HepG2 (cell line): ENCODE data around the gene PTPN18. TPM values are rescaled to one million over a fixed set of nuclear protein-coding genes. Genes with fewer than 3 reads are reported as not detected.

Experiments used
- FOXA3 ChIP-seq: IDR thresholded peaks from 2 replicates; pipeline ENCODE4 v1.6.1; 2016; ENCODE audit warnings: missing genetic modification reagents, missing compliant biosample characterization
- HIVEP1 ChIP-seq: sonication (generic); formaldehyde crosslinking; IDR thresholded peaks from 2 replicates; pipeline ENCODE4 v1.4.0; 2020; ENCODE audit warnings: mild to moderate bottlenecking, missing genetic modification reagents
- HMGA1 ChIP-seq: sonication (generic); formaldehyde crosslinking; conservative IDR thresholded peaks from 2 replicates; pipeline ENCODE4 v1.4.0; 2020; ENCODE audit warnings: missing genetic modification reagents
- KLF15 ChIP-seq: sonication (generic); formaldehyde crosslinking; IDR thresholded peaks from 2 replicates; pipeline ENCODE4 v1.8.1; 2023; ENCODE audit warnings: borderline replicate concordance, mild to moderate bottlenecking, inconsistent platforms, missing genetic modification reagents, mixed read lengths
- MXI1 ChIP-seq: IDR thresholded peaks from 3 replicates; pipeline ENCODE4 v1.6.1; 2012; ENCODE audit warnings: low read depth, low read length, inconsistent platforms, borderline replicate concordance
- PAF1 ChIP-seq: IDR thresholded peaks from 2 replicates; pipeline ENCODE4 v1.6.1; 2016; ENCODE audit warnings: missing genetic modification reagents, missing compliant biosample characterization
- RBAK ChIP-seq: sonication (generic); formaldehyde crosslinking; IDR thresholded peaks from 2 replicates; pipeline ENCODE4 v1.5.1; 2020; ENCODE audit warnings: mild to moderate bottlenecking, missing genetic modification reagents
- XRCC5 ChIP-seq: fragments of 200-400 bp; formaldehyde crosslinking; optimal IDR thresholded peaks from 2 replicates; pipeline ENCODE3; 2017; ENCODE audit warnings: mild to moderate bottlenecking, low read length
- ZBTB20 ChIP-seq: sonication (generic); formaldehyde crosslinking; IDR thresholded peaks from 2 replicates; pipeline ENCODE4 v1.8.1; 2023; ENCODE audit warnings: missing genetic modification reagents, low read depth, mild to moderate bottlenecking, borderline replicate concordance
- ZNF746 ChIP-seq: sonication (generic); formaldehyde crosslinking; IDR thresholded peaks from 2 replicates; pipeline ENCODE4 v1.8.0; 2022; ENCODE audit warnings: mild to moderate bottlenecking, missing genetic modification reagents
- ZSCAN29 ChIP-seq: sonication (generic); formaldehyde crosslinking; conservative IDR thresholded peaks from 2 replicates; pipeline ENCODE4 v1.4.0; 2020; ENCODE audit warnings: mild to moderate bottlenecking, missing genetic modification reagents
- ZZZ3 ChIP-seq: sonication (generic); formaldehyde crosslinking; IDR thresholded peaks from 2 replicates; pipeline ENCODE4 v1.4.0; 2020; ENCODE audit warnings: missing genetic modification reagents, mild to moderate bottlenecking, borderline replicate concordance
- polyA plus RNA-seq, 8 experiments: library from polyadenylated mRNA; depleted of rRNA in 3 of 8; stranded (reverse) in 7 of 8; unstranded in 1 of 8; fragments of >200 nt; fragmentation: Illumina TruSeq in 4 of 8; extraction: Trizol in 4 of 8; gene quantifications; 2 replicates each; pipeline versions ENCODE4 v1.2.1 to v1.2.3, GENCODE V29; 2011 to 2016; ENCODE audit warnings: low read depth in 4 of 8, missing spikeins in 1 of 8, mixed read lengths in 1 of 8; ENCODE audit not compliant: insufficient read depth in 1 of 8
- total RNA-seq, 5 experiments: library from RNA; depleted of rRNA; stranded (reverse); fragments of >200 nt; fragmentation: Illumina TruSeq; extraction: Trizol; gene quantifications; 2 replicates each; pipeline ENCODE4 v1.2.3, GENCODE V29; 2016; ENCODE audit warnings: low read depth in 1 of 5
- TF ChIP-seq, protein P1 (sequence below): IDR thresholded peaks from 2 replicates; pipeline ENCODE4 v1.6.1; 2018; ENCODE audit warnings: missing genetic modification reagents, mild to moderate bottlenecking, missing compliant biosample characterization
- TF ChIP-seq, protein P2 (sequence below): sonication (generic); formaldehyde crosslinking; IDR thresholded peaks from 2 replicates; pipeline ENCODE4 v1.4.0; 2020; ENCODE audit warnings: missing genetic modification reagents
- TF ChIP-seq, protein P3 (sequence below): IDR thresholded peaks from 2 replicates; pipeline ENCODE4 v1.6.1; 2016; ENCODE audit warnings: low read depth, control low read depth
- TF ChIP-seq, protein P4 (sequence below): IDR thresholded peaks from 2 replicates; pipeline ENCODE4 v1.6.1; 2016; ENCODE audit warnings: missing compliant biosample characterization, missing genetic modification reagents, borderline replicate concordance
- TF ChIP-seq, protein P5 (sequence below): IDR thresholded peaks from 2 replicates; pipeline ENCODE4 v1.6.1; 2016; ENCODE audit warnings: low read depth
- TF ChIP-seq, protein P6 (sequence below): sonication (generic); formaldehyde crosslinking; IDR thresholded peaks from 2 replicates; pipeline ENCODE4 v1.4.0; 2020; ENCODE audit warnings: missing genetic modification reagents

PTPN18 gene
- total and polyA plus RNA-seq, 2 of the 13 experiments (the other 11 are each of a cell fraction or from before 2014, with no cell fraction given), result 14.8 to 39.6 TPM

DNA sequence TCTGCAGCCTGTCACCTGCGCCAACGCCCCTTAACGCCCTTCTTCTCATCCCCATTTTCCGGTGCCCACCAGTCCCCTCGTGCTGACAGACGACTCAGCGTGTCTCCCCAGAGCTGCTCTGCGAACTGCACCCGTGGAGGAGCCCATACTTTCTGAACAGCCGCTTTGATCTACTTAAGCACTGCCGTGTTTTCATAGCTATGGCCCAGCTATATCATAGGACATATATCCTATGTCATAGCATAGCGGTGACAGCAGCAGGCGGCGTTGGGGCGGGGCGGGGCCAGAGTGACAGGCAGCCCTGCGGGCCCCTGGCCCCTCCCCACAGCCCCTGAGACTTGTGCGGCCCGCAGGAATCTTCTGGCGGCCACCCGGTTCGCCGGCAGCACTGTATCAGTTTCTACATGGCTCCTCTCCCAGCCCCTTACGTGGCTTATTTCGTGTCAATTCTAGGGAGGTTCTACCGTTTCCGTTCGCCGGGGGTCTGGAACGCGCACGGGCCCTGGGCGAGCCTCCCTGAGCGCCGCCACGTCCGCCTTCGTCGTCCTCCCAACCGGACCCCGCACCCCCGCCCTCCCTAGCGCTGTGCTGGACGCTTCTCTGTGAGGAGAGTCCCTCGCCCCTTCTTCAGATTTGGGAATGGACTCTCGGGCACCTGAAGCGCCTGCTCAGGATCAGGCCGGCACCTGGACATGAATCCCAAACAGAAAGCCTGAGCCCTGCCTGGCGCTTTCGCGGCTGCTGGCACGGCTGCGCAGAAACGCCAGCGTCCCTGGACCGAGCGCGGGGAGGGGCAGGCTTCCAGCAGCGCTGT lies 35.4 kb downstream of the PTPN18 start (continued):
- TF ChIP-seq MXI1 (peak; percentile 7; the same call in 1 of the 3 replicates), KLF15 (CRISPR knock-in tag) (0 out of 2 replicates have a peak, but pooled peaks have one; percentile 34), ZZZ3 (CRISPR knock-in tag) (peak; percentile 79; the same call in 1 of the 2 replicates), FOXA3 (CRISPR knock-in tag) (no peak), HMGA1 (no peak), RBAK (no peak), ZNF746 (CRISPR knock-in tag) (no peak), ZSCAN29 (CRISPR knock-in tag) (no peak; the same call in 1 of the 2 replicates), HIVEP1 (CRISPR knock-in tag) (no peak), ZBTB20 (CRISPR knock-in tag) (0 out of 2 replicates have a peak, but pooled peaks have one; percentile 21), XRCC5 (peak; percentile 12), PAF1 (CRISPR knock-in tag) (no peak)
- TF ChIP-seq, protein P1, sequence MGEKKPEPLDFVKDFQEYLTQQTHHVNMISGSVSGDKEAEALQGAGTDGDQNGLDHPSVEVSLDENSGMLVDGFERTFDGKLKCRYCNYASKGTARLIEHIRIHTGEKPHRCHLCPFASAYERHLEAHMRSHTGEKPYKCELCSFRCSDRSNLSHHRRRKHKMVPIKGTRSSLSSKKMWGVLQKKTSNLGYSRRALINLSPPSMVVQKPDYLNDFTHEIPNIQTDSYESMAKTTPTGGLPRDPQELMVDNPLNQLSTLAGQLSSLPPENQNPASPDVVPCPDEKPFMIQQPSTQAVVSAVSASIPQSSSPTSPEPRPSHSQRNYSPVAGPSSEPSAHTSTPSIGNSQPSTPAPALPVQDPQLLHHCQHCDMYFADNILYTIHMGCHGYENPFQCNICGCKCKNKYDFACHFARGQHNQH (CRISPR knock-in tag), result peak; percentile 41
- TF ChIP-seq, protein P2, sequence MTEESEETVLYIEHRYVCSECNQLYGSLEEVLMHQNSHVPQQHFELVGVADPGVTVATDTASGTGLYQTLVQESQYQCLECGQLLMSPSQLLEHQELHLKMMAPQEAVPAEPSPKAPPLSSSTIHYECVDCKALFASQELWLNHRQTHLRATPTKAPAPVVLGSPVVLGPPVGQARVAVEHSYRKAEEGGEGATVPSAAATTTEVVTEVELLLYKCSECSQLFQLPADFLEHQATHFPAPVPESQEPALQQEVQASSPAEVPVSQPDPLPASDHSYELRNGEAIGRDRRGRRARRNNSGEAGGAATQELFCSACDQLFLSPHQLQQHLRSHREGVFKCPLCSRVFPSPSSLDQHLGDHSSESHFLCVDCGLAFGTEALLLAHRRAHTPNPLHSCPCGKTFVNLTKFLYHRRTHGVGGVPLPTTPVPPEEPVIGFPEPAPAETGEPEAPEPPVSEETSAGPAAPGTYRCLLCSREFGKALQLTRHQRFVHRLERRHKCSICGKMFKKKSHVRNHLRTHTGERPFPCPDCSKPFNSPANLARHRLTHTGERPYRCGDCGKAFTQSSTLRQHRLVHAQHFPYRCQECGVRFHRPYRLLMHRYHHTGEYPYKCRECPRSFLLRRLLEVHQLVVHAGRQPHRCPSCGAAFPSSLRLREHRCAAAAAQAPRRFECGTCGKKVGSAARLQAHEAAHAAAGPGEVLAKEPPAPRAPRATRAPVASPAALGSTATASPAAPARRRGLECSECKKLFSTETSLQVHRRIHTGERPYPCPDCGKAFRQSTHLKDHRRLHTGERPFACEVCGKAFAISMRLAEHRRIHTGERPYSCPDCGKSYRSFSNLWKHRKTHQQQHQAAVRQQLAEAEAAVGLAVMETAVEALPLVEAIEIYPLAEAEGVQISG (CRISPR knock-in tag), result peak; percentile 17; the same call in 1 of the 2 replicates
- TF ChIP-seq, protein P3, sequence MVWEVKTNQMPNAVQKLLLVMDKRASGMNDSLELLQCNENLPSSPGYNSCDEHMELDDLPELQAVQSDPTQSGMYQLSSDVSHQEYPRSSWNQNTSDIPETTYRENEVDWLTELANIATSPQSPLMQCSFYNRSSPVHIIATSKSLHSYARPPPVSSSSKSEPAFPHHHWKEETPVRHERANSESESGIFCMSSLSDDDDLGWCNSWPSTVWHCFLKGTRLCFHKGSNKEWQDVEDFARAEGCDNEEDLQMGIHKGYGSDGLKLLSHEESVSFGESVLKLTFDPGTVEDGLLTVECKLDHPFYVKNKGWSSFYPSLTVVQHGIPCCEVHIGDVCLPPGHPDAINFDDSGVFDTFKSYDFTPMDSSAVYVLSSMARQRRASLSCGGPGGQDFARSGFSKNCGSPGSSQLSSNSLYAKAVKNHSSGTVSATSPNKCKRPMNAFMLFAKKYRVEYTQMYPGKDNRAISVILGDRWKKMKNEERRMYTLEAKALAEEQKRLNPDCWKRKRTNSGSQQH (CRISPR knock-in tag), result no peak
- TF ChIP-seq, protein P4, sequence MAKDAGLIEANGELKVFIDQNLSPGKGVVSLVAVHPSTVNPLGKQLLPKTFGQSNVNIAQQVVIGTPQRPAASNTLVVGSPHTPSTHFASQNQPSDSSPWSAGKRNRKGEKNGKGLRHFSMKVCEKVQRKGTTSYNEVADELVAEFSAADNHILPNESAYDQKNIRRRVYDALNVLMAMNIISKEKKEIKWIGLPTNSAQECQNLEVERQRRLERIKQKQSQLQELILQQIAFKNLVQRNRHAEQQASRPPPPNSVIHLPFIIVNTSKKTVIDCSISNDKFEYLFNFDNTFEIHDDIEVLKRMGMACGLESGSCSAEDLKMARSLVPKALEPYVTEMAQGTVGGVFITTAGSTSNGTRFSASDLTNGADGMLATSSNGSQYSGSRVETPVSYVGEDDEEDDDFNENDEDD (CRISPR knock-in tag), result peak; percentile 5; the same call in 1 of the 2 replicates
- TF ChIP-seq, protein P5, sequence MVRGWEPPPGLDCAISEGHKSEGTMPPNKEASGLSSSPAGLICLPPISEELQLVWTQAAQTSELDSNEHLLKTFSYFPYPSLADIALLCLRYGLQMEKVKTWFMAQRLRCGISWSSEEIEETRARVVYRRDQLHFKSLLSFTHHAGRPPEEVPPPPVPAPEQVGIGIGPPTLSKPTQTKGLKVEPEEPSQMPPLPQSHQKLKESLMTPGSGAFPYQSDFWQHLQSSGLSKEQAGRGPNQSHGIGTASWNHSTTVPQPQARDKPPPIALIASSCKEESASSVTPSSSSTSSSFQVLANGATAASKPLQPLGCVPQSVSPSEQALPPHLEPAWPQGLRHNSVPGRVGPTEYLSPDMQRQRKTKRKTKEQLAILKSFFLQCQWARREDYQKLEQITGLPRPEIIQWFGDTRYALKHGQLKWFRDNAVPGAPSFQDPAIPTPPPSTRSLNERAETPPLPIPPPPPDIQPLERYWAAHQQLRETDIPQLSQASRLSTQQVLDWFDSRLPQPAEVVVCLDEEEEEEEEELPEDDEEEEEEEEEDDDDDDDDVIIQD, result no peak
- TF ChIP-seq, protein P6, sequence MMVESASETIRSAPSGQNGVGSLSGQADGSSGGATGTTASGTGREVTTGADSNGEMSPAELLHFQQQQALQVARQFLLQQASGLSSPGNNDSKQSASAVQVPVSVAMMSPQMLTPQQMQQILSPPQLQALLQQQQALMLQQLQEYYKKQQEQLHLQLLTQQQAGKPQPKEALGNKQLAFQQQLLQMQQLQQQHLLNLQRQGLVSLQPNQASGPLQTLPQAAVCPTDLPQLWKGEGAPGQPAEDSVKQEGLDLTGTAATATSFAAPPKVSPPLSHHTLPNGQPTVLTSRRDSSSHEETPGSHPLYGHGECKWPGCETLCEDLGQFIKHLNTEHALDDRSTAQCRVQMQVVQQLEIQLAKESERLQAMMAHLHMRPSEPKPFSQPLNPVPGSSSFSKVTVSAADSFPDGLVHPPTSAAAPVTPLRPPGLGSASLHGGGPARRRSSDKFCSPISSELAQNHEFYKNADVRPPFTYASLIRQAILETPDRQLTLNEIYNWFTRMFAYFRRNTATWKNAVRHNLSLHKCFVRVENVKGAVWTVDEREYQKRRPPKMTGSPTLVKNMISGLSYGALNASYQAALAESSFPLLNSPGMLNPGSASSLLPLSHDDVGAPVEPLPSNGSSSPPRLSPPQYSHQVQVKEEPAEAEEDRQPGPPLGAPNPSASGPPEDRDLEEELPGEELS, result 0 out of 2 replicates have a peak, but pooled peaks have one; percentile 20
